ENCODE measurements around the gene HERC2. TPM values are rescaled to one million over a fixed set of nuclear protein-coding genes. Genes with fewer than 3 reads are reported as not detected.

HERC2 gene
- total RNA-seq, 2 experiments from 2014 or later = 41.6 to 42.9 TPM

GRCh38 chr15:28111543-28111942, 210.4 kb downstream of the HERC2 start:
- Mint-ChIP-seq H3K27me3 (peaks cover 9% of the 10 kb centered on the region), H3K9me3 (ENCODE audit: low read depth) (no peaks in the 10 kb centered on the region), H3K4me3 (no peak overlapping the region), H3K27ac (no peak overlapping the region), H3K36me3 (peaks cover 8% of the 10 kb centered on the region), H3K4me1 (peaks cover 5% of the 10 kb centered on the region)
- CTCF ChIA-PET = interaction anchor here (2.1 kb wide), 1 partner anchor 10 kb away, joined by 4 read pairs; no protein-coding TSS in a partner anchor
- ATAC-seq (no peak), DNase-seq (no peak)

- peaks cover 16% of the 10 kb centered on the region for H3K27me3 Mint-ChIP-seq
- H3K4me1 Mint-ChIP-seq = peaks cover 10% of the 10 kb centered on the region
- CTCF ChIA-PET = interaction anchor here (1.0 to 2.1 kb wide), 3 partner anchors 9 to 16 kb away, joined by 3 to 5 read pairs (median 4); no protein-coding TSS in a partner anchor
- no peak overlapping the region for H3K27ac Mint-ChIP-seq
- H3K4me3 Mint-ChIP-seq = no peak overlapping the region
- ATAC-seq (no peak), DNase-seq (no peak)
- peaks cover 8% of the 10 kb centered on the region for H3K36me3 Mint-ChIP-seq
- H3K9me3 Mint-ChIP-seq (ENCODE audit: low read depth) = no peaks in the 10 kb centered on the region
Observed at GRCh38 chr15:28110481-28110881, 211.5 kb downstream of the HERC2 start.

GRCh38 chr15:28109626-28110455, 212.1 kb downstream of the HERC2 start:
- H3K4me3 Mint-ChIP-seq = no peak overlapping the region
- ATAC-seq (no peak), DNase-seq (peak; percentile 33)
- H3K27ac Mint-ChIP-seq = no peak overlapping the region
- CTCF ChIA-PET = interaction anchor here (1.0 to 1.5 kb wide), 2 partner anchors 13 to 16 kb away, joined by 3 to 5 read pairs; no protein-coding TSS in a partner anchor
- peaks cover 10% of the 10 kb centered on the region for H3K4me1 Mint-ChIP-seq
- peaks cover 8% of the 10 kb centered on the region for H3K36me3 Mint-ChIP-seq
- no peaks in the 10 kb centered on the region for H3K9me3 Mint-ChIP-seq (ENCODE audit: low read depth)
- H3K27me3 Mint-ChIP-seq = peaks cover 16% of the 10 kb centered on the region

GRCh38 chr15:28107904-28108275, 214.1 kb downstream of the HERC2 start:
- CTCF ChIA-PET = interaction anchor here (1.4 to 1.5 kb wide), 2 partner anchors 11 to 18 kb away, joined by 5 read pairs; no protein-coding TSS in a partner anchor
- DNase-seq = no peak
- peaks cover 23% of the 10 kb centered on the region for H3K27me3 Mint-ChIP-seq
- H3K9me3 Mint-ChIP-seq (ENCODE audit: low read depth) = no peaks in the 10 kb centered on the region
- peaks cover 10% of the 10 kb centered on the region for H3K4me1 Mint-ChIP-seq
- H3K36me3 Mint-ChIP-seq = peaks cover 7% of the 10 kb centered on the region
- no peak overlapping the region for H3K27ac Mint-ChIP-seq
- H3K4me3 Mint-ChIP-seq = no peak overlapping the region
- ATAC-seq = no peak

GRCh38 chr15:28107111-28107903, 214.7 kb downstream of the HERC2 start:
- Mint-ChIP-seq H3K4me1 (peaks cover 10% of the 10 kb centered on the region), H3K9me3 (ENCODE audit: low read depth) (no peaks in the 10 kb centered on the region), H3K36me3 (peaks cover 7% of the 10 kb centered on the region), H3K27me3 (peaks cover 25% of the 10 kb centered on the region), H3K27ac (no peak overlapping the region), H3K4me3 (peak overlapping the region; percentile 66)
- CTCF ChIA-PET = interaction anchor here (1.4 to 1.5 kb wide), 2 partner anchors 11 to 19 kb away, joined by 5 read pairs; no protein-coding TSS in a partner anchor
- DNase-seq (no peak), ATAC-seq (peak; percentile 48)

GRCh38 chr15:28106294-28107110, 215.5 kb downstream of the HERC2 start:
- H3K4me3 Mint-ChIP-seq = peak overlapping the region; percentile 1
- no peak for DNase-seq
- H3K9me3 Mint-ChIP-seq (ENCODE audit: low read depth) = no peaks in the 10 kb centered on the region
- H3K36me3 Mint-ChIP-seq = peaks cover 2% of the 10 kb centered on the region
- peaks cover 27% of the 10 kb centered on the region for H3K27me3 Mint-ChIP-seq
- peaks cover 10% of the 10 kb centered on the region for H3K4me1 Mint-ChIP-seq
- ATAC-seq = peak; percentile 60
- CTCF ChIA-PET = interaction anchor here (1.5 kb wide), 1 partner anchor 10 kb away, joined by 5 read pairs; no protein-coding TSS in a partner anchor
- no peak overlapping the region for H3K27ac Mint-ChIP-seq

GRCh38 chr15:28105793-28106192, 216.2 kb downstream of the HERC2 start:
- Mint-ChIP-seq H3K27ac (no peak overlapping the region), H3K4me1 (peaks cover 10% of the 10 kb centered on the region), H3K27me3 (peaks cover 30% of the 10 kb centered on the region), H3K36me3 (no peaks in the 10 kb centered on the region), H3K9me3 (ENCODE audit: low read depth) (no peaks in the 10 kb centered on the region), H3K4me3 (peak overlapping the region; percentile 1)
- DNase-seq (no peak), ATAC-seq (no peak)
- CTCF ChIA-PET = no interaction called here

GRCh38 chr15:28105224-28105791, 216.7 kb downstream of the HERC2 start:
- DNase-seq = no peak
- Mint-ChIP-seq H3K9me3 (ENCODE audit: low read depth) (no peaks in the 10 kb centered on the region), H3K36me3 (no peaks in the 10 kb centered on the region), H3K4me1 (peaks cover 10% of the 10 kb centered on the region), H3K27me3 (peaks cover 35% of the 10 kb centered on the region), H3K27ac (no peak overlapping the region), H3K4me3 (no peak overlapping the region)
- ATAC-seq = no peak
- CTCF ChIA-PET = no interaction called here

- Mint-ChIP-seq H3K27me3 (peaks cover 44% of the 10 kb centered on the region), H3K36me3 (peaks cover 3% of the 10 kb centered on the region), H3K4me1 (peaks cover 15% of the 10 kb centered on the region), H3K9me3 (ENCODE audit: low read depth) (no peaks in the 10 kb centered on the region), H3K4me3 (no peak overlapping the region), H3K27ac (no peak overlapping the region)
- ATAC-seq = no peak
- no peak for DNase-seq
- CTCF ChIA-PET = no interaction called here
Observed at GRCh38 chr15:28104326-28104725, 217.7 kb downstream of the HERC2 start.

GRCh38 chr15:28103831-28104230, 218.1 kb downstream of the HERC2 start:
- Mint-ChIP-seq H3K36me3 (peaks cover 3% of the 10 kb centered on the region), H3K27me3 (peaks cover 47% of the 10 kb centered on the region), H3K4me1 (peaks cover 17% of the 10 kb centered on the region), H3K27ac (no peak overlapping the region), H3K9me3 (ENCODE audit: low read depth) (no peaks in the 10 kb centered on the region), H3K4me3 (no peak overlapping the region)
- no peak for ATAC-seq
- CTCF ChIA-PET = no interaction called here
- DNase-seq = no peak

- Mint-ChIP-seq H3K9me3 (ENCODE audit: low read depth) (no peaks in the 10 kb centered on the region), H3K4me3 (no peak overlapping the region), H3K4me1 (peaks cover 23% of the 10 kb centered on the region), H3K36me3 (peaks cover 3% of the 10 kb centered on the region), H3K27me3 (peaks cover 55% of the 10 kb centered on the region), H3K27ac (no peak overlapping the region)
- no peak for ATAC-seq
- CTCF ChIA-PET = interaction anchor here (1.6 kb wide), 1 partner anchor 10 kb away, joined by 4 read pairs; no protein-coding TSS in a partner anchor
- no peak for DNase-seq
Observed at GRCh38 chr15:28101983-28102441, 220.0 kb downstream of the HERC2 start.

- CTCF ChIA-PET = interaction anchor here (1.6 kb wide), 1 partner anchor 10 kb away, joined by 4 read pairs; no protein-coding TSS in a partner anchor
- no peak overlapping the region for H3K4me3 Mint-ChIP-seq
- peaks cover 59% of the 10 kb centered on the region for H3K27me3 Mint-ChIP-seq
- DNase-seq = no peak
- no peak overlapping the region for H3K27ac Mint-ChIP-seq
- no peak for ATAC-seq
- peaks cover 3% of the 10 kb centered on the region for H3K36me3 Mint-ChIP-seq
- no peaks in the 10 kb centered on the region for H3K9me3 Mint-ChIP-seq (ENCODE audit: low read depth)
- H3K4me1 Mint-ChIP-seq = peaks cover 24% of the 10 kb centered on the region
Observed at GRCh38 chr15:28101201-28101600, 220.8 kb downstream of the HERC2 start.
